HEK293T (cell line): ENCODE measurements around the gene EPS8L3.

Experiments used
- BHLHE40 ChIP-seq: fragments of 450-650 bp; IDR thresholded peaks from 2 replicates; pipeline ENCODE4 v1.6.1; 2016; ENCODE audit warnings: mild to moderate bottlenecking, moderate library complexity, borderline replicate concordance
- ELF4 ChIP-seq: fragments of 450-650 bp; IDR thresholded peaks from 2 replicates; pipeline ENCODE4 v1.6.1; 2017; ENCODE audit warnings: antibody characterized with exemption
- FOXA1 ChIP-seq: fragments of 450-650 bp; IDR thresholded peaks from 2 replicates; pipeline ENCODE4 v1.6.1; 2016; ENCODE audit warnings: mild to moderate bottlenecking
- FOXM1 ChIP-seq: fragments of 450-650 bp; IDR thresholded peaks from 2 replicates; pipeline ENCODE4 v1.6.1; 2017; ENCODE audit warnings: mild to moderate bottlenecking, borderline replicate concordance
- NFRKB ChIP-seq: fragments of 450-650 bp; IDR thresholded peaks from 2 replicates; pipeline ENCODE4 v1.6.1; 2016; ENCODE audit warnings: mild to moderate bottlenecking, moderate library complexity
- PKNOX1 ChIP-seq: fragments of 450-650 bp; IDR thresholded peaks from 2 replicates; pipeline ENCODE4 v1.6.1; 2016
- SP1 ChIP-seq: fragments of 450-650 bp; IDR thresholded peaks from 2 replicates; pipeline ENCODE4 v1.6.1; 2017
- SUZ12 ChIP-seq: fragments of 450-650 bp; IDR thresholded peaks from 2 replicates; pipeline ENCODE4 v1.6.1; 2016; ENCODE audit warnings: mild to moderate bottlenecking
- TARDBP ChIP-seq: fragments of 450-650 bp; IDR thresholded peaks from 2 replicates; pipeline ENCODE4 v1.6.1; 2016

- TF ChIP-seq TARDBP (no peak), SUZ12 (no peak), FOXA1 (no peak), ELF4 (no peak), BHLHE40 (no peak), PKNOX1 (no peak), SP1 (no peak), FOXM1 (no peak), NFRKB (no peak)
These were observed 38.8 kb downstream of the EPS8L3 start for GRCh38 chr1:109724933-109725332.
